GM21529 (cell line): ENCODE data around the gene NPC1.
"Not testable (repeated sequence)": the region's sequence is repeated elsewhere in the genome, so short reads cannot be mapped to it uniquely, and the experiment has no call there.

Source experiments
- ATAC-seq: cut with Tn5 transposase; IDR thresholded peaks from one replicate; pipeline ENCODE4 v1.9.1; 2021; ENCODE audit not compliant: unreplicated experiment

NPC1 gene

DNA sequence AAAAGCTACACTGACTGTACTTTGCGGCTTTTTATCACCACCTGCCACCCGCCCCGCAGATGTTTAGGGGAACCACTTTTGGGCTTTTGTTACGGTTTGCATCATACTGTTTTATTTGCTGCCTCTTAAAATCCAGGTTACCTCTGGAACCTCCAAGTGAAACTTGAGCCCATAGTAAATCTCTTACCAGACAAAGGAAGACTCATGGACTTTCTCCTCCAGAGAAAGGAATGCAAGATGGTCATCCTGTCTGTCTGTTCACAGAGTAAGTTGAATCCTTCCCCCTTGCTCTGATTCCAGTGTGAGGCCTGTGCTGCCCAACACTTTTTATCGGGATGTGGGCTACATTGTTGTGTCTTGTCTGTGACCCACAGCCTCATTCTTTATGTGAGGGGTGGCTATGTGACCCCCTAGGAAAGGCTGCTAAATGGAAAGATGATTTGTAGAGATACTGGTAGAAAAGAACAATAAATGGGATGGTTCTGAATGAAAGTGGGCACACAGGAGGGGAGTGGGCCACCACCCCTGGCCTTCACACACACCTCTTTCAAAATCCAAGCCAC, 59.7 kb downstream of the NPC1 start:
- no peak for ATAC-seq

DNA sequence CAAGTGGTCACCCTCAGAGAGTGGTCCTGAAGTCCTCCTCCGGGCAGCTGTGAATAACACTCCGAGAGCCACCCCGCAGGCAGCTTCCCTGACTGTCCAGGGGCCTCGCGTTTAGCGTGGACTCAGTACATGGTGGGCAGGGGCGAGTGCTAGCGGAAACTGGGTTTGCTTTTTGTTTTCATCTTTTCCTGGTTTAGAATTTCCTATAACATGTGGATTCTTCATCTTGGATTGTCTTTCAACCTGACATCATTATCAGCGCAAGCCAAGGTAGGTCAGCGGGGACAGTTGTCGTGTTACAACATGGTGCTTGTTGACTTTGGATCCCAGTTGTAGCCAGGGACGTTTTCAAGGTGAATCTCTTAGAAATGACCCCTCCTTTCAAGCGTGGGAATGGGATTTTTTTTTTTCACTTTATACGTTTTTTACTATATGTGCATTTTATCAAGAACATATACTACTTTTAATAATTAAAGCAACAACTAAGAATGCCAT, 62.0 kb downstream of the NPC1 start:
- ATAC-seq = no peak

DNA sequence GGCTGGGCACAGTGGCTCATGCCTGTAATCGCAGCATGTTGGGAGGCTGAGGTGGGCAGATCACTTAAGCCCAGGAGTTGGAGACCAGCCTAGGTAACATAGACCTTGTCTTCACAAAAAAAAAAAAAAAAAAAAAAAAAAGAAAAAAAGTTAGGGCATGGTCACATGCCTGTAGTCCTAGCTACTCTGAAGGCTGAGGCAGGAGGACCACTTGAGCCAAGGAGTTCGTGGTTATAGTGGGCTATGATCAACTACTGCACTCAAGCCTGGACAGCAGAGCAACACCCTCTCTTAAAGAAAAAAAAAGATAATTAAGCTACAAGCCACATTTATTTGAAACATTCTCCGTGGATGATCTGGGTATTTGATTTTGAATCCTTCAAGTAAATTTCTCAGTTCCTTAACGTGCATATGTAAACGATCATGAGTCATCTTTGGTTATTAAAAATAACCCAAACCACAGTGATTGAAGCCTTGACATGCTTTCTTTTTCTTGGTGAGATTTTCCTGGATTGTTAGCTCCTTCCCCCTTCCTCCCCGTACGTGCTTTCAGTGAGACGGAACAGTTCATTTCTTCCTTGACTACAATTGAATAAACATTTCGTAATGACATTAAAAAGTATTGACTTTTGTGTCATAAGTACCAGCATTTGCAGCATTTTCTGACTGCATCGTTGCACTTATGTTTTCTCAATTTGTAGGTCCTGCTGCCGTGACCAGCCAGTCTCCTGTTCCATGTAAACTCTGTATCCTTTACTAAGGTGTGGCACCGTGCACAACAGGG, 62.7 kb downstream of the NPC1 start:
- ATAC-seq = no peak

DNA sequence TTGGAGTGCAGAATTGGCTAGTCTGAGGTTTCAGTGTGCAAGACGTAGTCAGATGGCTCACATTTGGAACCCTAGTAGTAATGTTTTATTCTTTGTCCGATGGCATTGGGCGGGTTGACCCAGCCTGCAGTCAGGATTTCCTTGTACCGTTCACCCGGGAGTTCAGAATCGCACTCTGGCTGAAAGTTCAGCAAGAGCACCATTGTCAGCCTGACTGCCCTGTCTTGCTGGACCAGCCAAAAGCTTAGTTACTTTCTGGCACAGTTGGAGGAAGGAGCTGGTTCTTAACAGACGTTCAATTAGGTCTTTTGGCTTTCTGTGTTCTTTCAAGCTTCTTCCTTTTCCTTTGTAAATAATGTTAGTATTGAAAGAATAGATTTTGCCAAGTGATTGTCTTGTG, 64.4 kb downstream of the NPC1 start:
- no peak for ATAC-seq

DNA sequence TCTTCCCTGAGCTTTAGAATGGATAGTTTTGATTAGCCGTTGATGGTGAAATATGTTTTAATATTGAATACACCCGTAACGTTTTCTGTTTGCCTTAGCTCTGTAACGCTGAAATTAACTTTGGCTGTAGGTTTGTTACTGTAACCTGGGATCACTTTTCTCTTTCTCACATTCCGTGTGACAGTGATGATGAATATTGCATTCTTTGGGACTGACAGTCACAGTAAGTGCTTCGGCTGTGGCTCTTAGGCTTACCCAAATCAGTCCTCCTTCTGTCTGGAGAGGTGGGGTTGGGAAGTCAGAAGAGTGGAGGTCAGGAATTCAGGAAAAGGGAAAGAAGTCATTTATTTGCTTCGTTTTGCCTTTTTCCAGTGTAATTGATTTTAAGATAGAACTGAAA, 65.0 kb downstream of the NPC1 start:
- no peak for ATAC-seq

DNA sequence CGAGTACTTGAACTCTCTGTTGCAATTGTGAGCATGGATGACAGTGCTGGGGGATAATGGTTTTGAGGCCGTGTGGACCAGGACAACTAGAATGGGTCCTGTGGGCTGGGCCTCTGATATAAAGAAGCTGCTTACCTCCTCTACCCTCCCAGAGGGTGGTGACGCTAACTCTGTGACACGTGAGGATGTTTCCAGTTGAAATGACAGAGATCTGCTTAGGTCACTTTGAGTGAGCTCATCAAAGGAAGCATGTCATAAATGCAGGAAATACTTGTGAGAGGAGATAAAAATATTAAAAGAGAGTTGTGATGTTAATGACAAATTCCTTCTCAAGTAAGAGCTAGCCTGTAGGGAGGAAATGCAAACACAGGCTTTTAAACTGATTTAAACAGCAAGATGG, 66.6 kb downstream of the NPC1 start:
- ATAC-seq = no peak

DNA sequence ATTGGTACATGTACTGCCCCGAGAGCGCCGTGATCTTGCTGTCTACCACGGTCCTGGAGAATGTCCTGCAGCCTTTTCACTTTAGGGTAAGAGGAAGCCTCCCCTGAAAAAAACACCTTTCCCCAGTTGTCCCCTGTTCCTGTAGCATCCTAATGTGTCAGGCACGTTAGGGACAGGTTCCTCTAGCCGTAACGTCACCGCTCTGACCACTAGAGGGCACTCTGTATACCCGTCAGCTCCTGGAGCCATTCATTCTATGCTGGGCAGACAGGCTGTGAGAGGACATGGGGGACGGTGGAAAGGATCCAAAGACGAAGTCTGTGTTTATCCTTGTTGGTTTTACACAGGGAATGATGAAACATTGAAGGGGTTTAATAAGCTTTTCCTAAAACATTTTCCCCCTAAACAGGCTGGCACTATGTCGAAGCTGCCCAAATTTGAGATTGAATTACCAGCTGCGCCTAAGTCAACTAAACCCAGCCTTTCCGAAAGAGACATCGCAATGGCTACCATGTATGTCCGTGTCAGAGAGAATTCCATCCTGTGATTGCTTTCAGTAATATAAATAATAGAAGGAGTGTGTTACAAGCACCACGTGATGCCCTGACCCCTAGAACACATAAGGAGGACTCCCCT, 70.3 kb downstream of the NPC1 start:
- peak; percentile 90 for ATAC-seq

DNA sequence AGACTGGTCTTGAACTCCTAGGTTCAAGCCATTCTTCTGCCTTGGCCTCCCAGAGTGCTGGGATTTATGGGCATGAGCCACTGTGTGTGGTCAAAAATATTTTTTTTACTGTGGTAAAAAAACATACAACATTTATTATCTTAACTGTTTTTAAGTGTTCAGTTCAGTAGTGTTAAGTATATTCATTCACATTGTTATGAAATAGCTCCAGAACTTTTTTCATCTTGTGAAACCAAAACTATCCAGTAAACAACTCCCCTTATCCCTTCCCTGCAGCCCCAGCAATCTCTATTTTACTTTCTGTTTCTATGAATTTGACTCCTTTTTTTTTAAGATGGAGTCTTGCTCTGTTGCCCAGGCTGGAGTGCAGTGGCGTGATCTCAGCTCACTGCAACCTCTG, 73.7 kb downstream of the NPC1 start:
- no peak for ATAC-seq

DNA sequence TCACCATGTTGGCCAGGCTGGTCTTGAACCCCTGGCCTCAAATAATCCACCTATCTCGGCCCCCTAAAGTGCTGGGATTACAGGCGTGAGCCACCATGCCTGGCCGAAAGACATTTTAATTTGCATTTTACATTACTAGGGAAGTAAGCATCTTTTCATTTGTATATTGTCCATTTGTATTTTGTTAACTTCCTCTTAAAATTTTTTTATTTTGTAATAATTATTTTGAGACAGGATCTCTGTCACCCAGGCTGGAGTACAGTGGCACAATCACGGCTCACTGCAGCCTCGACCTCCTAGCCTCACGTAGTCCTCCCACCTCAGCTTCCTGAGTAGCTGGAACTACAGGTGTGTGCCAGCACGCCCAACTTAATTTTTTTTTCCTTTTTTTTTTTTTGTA, 74.1 kb downstream of the NPC1 start:
- ATAC-seq = not testable (repeated sequence)

DNA sequence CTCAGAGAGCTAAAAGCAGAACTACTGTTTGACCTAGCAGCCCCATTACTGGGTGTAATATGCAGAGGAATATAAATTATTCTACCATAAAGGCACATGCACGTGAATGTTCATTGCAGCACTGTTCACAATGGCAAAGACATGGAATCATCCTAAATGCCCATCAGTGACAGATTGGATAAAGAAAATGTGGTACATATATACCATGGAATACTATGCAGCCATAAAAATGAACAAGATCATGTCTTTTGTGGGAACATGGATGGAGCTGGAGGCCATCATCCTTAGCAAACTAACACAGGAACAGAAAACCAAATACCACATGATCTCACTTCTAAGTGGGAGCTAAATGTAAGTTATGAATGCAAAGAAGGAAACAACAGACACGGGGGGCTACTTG, 75.4 kb downstream of the NPC1 start:
- not testable (repeated sequence) for ATAC-seq

DNA sequence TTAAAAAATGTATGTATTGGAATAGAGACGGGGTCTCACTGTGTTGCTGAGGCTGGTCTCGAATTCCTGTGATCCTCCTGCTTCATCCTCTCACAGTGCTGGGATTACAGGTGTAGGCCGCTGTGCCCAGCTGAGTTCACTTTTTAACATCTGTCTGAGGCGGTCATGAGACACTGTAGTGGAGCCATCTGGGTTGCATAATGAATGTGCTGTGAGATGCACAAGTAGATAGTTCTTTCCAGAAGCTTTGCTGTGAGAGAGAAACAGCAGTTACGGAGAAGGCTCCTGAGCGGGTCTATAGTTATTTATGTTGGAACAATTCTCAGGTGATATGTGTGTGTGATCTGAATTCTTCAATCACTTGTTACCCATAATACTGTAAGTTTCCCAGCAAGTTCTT, 79.9 kb downstream of the NPC1 start:
- no peak for ATAC-seq

DNA sequence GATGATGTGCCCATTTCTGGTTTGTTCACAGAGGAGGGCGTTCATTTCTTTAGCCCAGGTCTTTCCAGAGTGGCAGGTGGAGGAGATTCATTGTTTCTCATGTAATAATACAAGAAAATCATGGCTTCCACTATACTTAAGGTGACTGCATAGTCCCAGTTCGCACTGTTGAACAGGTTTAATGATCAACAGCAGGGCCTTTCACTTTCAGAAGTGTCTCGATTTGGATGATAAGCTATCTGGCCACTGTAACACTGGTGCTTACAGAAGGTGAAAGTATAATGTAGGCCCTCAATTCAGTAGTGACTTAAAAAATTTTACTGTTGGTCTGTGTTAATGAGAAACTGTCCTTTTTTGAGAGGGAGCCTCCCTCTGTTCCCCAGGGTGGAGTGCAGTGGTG, 81.6 kb downstream of the NPC1 start:
- ATAC-seq = peak; percentile 44

DNA sequence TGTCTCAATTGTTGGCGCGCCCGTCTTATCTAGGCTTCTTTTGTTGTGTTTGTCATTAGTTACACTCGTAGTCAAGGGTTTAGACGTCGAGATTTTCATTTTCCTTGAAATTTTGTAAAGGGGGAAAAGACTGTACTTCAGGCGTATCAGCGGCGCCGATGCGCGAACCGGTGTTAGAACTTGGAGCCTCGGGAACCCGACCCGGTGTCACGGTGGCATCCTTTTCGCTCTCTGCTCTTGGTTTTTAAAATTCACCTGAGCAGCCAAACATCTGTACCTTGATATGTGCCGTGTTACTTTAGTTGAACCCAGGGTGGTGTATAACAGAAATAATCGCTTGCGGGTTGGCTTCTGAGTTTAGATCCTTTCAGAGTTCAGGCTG, 82.4 kb downstream of the NPC1 start:
- ATAC-seq = no peak

DNA sequence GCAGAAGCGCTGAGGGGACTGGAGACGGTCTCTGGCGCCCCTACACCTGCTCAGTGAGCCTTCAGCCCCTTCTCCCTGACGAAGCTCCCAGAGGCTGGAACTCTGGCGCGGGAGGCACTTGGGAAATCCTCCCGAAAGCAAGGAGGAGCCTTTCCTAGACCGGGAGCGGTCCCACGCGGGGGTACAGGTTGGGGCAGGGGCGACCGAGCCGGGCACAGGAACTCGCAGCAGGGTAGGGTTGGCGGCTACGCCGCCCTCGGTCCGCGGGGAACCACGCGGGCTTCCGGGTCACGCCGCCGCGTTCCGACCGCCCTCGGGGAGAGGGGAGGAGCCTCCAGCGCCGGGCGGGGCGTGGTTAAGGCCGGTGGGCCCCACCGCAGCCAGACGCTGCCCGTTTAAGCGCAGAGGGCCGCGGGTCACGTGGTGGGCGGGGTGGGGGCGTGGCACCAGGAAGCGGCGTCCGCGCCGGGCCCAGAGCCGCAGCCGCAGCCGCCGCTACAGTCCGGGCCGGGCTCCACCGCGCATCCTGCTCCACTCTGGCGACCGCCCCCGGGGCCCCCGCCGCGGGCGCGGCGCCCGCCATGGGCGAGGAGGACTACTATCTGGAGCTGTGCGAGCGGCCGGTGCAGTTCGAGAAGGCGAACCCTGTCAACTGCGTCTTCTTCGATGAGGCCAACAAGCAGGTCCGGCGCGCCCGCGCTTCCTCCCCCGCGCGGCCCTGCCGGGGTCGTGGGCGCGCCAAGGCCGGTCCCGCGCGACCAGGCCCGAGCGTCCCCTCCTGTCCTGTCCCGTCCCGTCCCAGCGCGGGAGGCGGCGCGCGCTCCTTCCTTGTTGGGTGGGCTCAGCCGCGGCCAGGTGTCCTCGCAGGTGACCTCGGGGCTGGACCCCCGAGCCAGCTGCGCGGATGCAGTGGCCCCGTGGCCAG, 83.0 kb downstream of the NPC1 start, which contains the start of gene RMC1:
Gene RMC1 (plus strand): TSS at position 474 of the 925 bp plus-strand sequence. CDS start 108 bp downstream, at position 582.
- peak; percentile 75 for ATAC-seq

DNA sequence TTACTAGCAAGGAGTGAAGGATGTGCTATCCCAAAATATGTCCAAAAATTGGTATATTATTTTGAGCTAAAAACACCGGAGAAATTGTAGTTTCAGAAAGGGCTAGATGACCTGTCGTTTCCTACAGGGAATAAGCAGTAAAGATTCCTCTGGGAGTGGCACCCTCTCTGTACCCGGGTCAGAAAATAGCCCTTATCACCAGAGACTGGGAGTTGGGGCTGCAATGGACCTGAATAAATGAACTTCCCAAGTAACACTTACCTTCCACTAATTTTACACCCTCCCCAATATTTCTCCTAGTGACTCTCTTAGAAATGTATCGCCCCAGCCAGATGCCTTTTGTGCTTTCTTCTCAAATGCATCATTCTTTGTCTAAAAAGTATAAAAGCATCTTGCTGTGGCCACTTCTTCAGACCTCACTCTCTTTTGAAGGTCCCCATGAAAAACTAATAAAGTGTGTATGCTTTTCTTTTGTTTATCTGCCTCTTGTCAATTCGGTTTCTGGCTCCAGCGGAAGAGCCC, 83.7 kb downstream of the NPC1 start:
- no peak for ATAC-seq

DNA sequence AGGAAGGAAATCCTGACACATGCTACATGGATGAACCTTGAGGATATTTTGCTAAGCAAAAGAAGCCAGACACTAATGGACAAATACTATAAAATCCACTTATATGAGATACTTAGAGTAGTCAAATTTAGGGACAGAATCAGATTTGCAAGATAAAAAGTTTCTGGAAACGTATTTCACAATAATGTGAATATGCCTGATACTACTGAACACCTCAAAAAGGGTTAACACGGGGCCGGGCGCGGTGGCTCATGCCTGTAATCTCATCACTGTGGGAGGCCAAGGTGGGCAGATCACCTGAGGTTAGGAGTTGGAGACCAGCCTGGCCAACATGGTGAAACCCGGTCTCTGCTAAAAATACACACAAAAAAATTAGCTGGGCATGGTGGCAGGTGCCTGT, 84.7 kb downstream of the NPC1 start:
- no peak for ATAC-seq

DNA sequence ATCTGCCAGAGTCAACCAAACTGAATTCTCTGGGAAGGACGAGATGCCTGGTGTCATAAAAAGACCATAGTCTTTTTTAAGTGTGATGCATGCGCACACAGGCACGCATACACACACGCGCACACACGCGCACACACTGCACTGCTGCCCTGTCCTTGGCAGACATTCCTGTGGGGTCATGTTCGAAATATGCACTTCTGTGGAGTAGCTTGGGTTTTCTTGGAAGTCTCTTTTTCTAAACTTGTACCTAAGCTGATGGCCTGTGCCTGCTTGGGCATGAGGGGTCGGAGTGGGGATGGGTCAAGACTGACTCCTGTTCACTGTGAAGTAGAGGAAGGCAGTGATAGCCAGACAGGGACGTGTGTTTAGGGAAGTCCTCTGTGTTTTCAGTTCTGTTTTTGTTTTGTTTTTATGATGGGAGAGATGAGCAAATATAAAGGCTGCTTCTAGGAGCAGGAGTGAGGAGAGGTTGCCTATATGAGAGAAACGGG, 87.0 kb downstream of the NPC1 start:
- ATAC-seq = no peak

DNA sequence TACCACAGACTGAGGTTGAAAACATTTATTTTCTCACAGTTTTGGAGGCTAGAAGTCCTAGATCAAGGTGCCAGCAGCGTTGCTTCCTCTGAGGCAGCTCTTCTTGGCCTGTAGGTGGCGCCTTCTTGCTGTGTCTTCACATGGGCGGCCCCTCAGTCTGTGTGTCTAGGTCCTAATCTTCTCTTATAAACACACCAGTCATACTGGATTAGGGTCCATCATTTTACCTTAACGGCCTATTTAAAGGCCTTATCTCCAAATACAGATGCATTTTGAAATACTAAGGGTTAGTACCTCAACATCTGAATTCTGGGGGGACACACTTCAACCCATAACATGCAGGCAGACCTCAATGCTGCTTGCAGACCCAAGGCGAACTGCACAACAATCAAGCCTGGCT, 87.4 kb downstream of the NPC1 start:
- peak; percentile 27 for ATAC-seq

DNA sequence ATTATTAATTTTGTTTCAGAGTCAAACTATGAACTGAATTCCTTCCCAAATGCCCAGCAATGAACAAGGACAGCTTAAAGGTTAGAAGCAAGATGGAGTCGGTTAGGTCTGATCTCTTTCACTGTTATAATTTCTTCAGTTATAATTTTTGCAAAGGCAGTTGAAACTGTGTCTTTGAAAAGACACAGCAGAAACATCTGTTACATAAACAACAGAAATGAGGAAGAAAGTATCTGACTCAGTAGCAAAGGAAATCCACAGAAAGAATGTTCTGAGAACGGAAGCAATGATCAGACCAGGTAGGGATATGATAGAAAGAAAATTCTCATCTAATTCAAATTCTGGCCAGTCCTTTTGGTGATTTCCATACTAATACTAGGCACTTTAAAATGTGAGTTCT, 88.2 kb downstream of the NPC1 start:
- no peak for ATAC-seq

DNA sequence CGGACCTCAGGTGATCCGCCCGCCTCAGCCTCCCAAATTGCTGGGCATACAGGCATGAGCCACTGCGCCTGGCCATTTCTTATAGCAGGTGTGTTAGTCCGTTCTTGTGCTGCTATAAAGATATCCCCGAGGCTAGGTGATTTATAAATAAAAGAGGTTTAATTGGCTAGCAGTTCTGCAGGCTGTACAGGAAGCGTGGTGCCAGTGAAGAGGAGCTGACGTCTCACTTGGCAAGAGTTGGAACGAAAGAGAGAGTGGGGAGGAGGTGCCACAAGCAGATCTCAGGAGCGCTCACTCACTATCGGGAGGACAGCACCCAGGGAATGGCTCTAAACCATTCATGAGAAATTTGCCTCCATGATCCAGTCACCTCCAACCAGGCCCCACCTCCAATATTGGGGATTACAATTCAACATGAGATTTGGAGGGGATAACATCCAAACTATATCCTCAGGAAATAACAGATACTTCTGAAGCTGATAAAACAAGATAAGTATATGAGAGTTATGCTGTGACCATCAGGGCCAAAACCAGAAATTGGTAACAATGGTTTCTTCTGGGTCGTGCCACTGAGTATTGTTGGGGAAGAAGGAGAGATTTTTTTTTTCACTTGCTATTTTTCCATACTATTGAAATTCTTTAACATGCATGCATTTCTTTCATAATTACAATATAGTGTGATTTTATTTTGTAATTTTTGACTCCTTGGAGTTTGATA, 90.4 kb downstream of the NPC1 start:
- ATAC-seq = no peak
